ENCODE data around the gene BRINP1. TPM values are rescaled to one million over a fixed set of nuclear protein-coding genes. Genes with fewer than 3 reads are reported as not detected.

Gene BRINP1
- total RNA-seq, 1 experiment from 2014 or later, result 14.0 TPM

DNA sequence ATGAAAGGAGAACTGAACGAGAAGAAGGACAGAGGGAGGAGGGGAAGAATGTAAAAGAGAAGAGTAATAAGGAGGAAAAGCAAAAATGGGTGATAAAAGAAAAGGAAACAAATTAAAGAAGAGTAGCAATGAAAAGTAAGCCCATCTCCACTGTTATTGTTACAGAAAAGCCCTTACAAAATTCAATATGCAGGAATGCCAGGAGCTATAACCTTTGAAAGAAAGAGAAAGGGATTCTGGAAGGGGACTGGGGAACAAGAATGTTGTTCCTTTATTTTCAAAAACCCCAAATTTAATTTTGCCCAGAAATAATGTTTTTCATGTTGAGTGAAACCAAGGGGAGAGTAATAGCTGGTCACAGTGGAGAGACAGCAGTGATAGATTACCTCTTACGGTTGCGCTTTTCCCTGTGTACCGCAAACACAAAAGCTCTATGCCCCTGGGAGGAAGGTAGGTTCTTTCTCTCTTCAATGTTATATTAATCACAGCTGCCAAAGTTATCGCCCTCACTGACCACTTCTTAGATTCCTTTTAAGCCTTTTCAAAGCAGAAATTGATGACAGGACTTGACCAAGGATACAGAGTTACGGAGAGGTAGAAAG lies 86.7 kb downstream of the BRINP1 start:
- H2AK5ac ChIP-seq (ENCODE audit: insufficient read length, low read length), result no peak overlapping the region
- no peaks in the 10 kb centered on the region for H3K9me3 ChIP-seq (ENCODE audit: control insufficient read depth, low read depth, low read length)
- H4K20me1 ChIP-seq (ENCODE audit: control insufficient read depth, insufficient read depth, insufficient read length), result no peaks in the 10 kb centered on the region
- H2BK12ac ChIP-seq (ENCODE audit: insufficient read length, low read depth, low read length), result no peak overlapping the region
- no peak overlapping the region for H3T11ph ChIP-seq (ENCODE audit: low read length)
- no peaks in the 10 kb centered on the region for H3K27me3 Mint-ChIP-seq (ENCODE audit: low read depth)
- no peak overlapping the region for H3K14ac ChIP-seq (ENCODE audit: insufficient read depth, low read length)
- peak overlapping the region; percentile 71 for H3K4me2 ChIP-seq (ENCODE audit: insufficient read depth, insufficient read length, low read length)
- H4K5ac ChIP-seq (ENCODE audit: insufficient read length, low read depth, low read length), result no peak overlapping the region
- no peak overlapping the region for H2BK20ac ChIP-seq (ENCODE audit: low read depth, low read length, poor library complexity, severe bottlenecking)
- H3K4me1 Mint-ChIP-seq, result peaks cover 52 to 69% of the 10 kb centered on the region in 2 experiments
- peak overlapping the region; percentile 4 for H3K9ac ChIP-seq (ENCODE audit: extremely low read depth, insufficient read length, low read length)
- no peak overlapping the region for H4K91ac ChIP-seq (ENCODE audit: insufficient read length, low read depth, low read length)
- no peak overlapping the region for H4K8ac ChIP-seq (replicated peaks; ENCODE audit: insufficient read length, low read depth, low read length)
- no peak overlapping the region for H3K56ac ChIP-seq (ENCODE audit: insufficient read length, low read depth, low read length)
- no peaks in the 10 kb centered on the region for H3K79me1 ChIP-seq (ENCODE audit: insufficient read depth, low read depth, low read length, poor library complexity, severe bottlenecking)
- peak overlapping the region; percentile 52 to 66 for H3K4me3 Mint-ChIP-seq
- no peak overlapping the region for H2AFZ ChIP-seq (ENCODE audit: low read length)
- TF ChIP-seq, protein P1, sequence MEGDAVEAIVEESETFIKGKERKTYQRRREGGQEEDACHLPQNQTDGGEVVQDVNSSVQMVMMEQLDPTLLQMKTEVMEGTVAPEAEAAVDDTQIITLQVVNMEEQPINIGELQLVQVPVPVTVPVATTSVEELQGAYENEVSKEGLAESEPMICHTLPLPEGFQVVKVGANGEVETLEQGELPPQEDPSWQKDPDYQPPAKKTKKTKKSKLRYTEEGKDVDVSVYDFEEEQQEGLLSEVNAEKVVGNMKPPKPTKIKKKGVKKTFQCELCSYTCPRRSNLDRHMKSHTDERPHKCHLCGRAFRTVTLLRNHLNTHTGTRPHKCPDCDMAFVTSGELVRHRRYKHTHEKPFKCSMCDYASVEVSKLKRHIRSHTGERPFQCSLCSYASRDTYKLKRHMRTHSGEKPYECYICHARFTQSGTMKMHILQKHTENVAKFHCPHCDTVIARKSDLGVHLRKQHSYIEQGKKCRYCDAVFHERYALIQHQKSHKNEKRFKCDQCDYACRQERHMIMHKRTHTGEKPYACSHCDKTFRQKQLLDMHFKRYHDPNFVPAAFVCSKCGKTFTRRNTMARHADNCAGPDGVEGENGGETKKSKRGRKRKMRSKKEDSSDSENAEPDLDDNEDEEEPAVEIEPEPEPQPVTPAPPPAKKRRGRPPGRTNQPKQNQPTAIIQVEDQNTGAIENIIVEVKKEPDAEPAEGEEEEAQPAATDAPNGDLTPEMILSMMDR (conservative IDR thresholded peaks at IDR 0.05), result no peak
- H3K23me2 ChIP-seq (ENCODE audit: insufficient read length, low read depth, low read length, poor library complexity, severe bottlenecking), result peaks cover 3% of the 10 kb centered on the region
- no peak overlapping the region for H3K4ac ChIP-seq (ENCODE audit: low read depth, low read length)
- peak overlapping the region; percentile 43 for H2BK5ac ChIP-seq (ENCODE audit: insufficient read length, low read length)
- peaks cover 7% of the 10 kb centered on the region; the same call in 1 of the 2 replicates for H3K4me1 ChIP-seq (ENCODE audit: insufficient read depth, low read length)
- H3K9me3 Mint-ChIP-seq, result no peaks in the 10 kb centered on the region
- H3K36me3 Mint-ChIP-seq (ENCODE audit: insufficient read depth in 1 of 3, low read depth in 3 of 3), result no peaks in the 10 kb centered on the region
- no CpG with 5 or more reads among the region's 6 CpGs for WGBS (ENCODE audit: extremely low coverage, insufficient read length, low lambda C conversion rate)
- no peaks in the 10 kb centered on the region; the same call in 1 of the 2 replicates for H3K79me2 ChIP-seq (ENCODE audit: insufficient read depth, low read length)
- H2BK120ac ChIP-seq (ENCODE audit: low read depth, low read length, poor library complexity, severe bottlenecking), result no peak overlapping the region
- H3K27ac Mint-ChIP-seq, result peak overlapping the region; percentile 80 to 95 (median 94)
- no peak overlapping the region for H2BK15ac ChIP-seq (ENCODE audit: low read depth, low read length)
- no peak overlapping the region for H3K23ac ChIP-seq (ENCODE audit: insufficient read length, low read depth, low read length)
- H3K18ac ChIP-seq (ENCODE audit: insufficient read length, low read depth, low read length), result no peak overlapping the region
- peak overlapping the region; percentile 95 for H3K27ac ChIP-seq (ENCODE audit: insufficient read length, low read depth, low read length)
- H3K27me3 ChIP-seq (ENCODE audit: insufficient read depth, low read length), result no peaks in the 10 kb centered on the region
- DNase-seq, result no peak

All from H9 (cell line).